Tibial nerve (tissue), 4 donors: ENCODE results near the gene CEBPG.

Source experiments
- CTCF ChIP-seq, 5 experiments: fragments of 200-600 bp in 3 of 5; fragments of 450-650 bp in 2 of 5; sonication (generic) in 3 of 5; IDR thresholded peaks; one replicate each; pipeline ENCODE4 v1.5.1; 2016 to 2019; ENCODE audit warnings: antibody characterized with exemption in 5 of 5, mild to moderate bottlenecking in 3 of 5, moderate library complexity in 2 of 5
- EP300 ChIP-seq, 2 donors: sonication (generic); formaldehyde crosslinking; IDR thresholded peaks; one replicate each; pipeline ENCODE4 v1.6.1; 2017; ENCODE audit warnings: antibody characterized with exemption in 2 of 2, mild to moderate bottlenecking in 1 of 2
- POLR2A ChIP-seq, 2 donors: fragments of 450-650 bp; IDR thresholded peaks; one replicate each; pipeline ENCODE4 v1.6.1; 2017; ENCODE audit warnings: antibody characterized with exemption in 2 of 2, mild to moderate bottlenecking in 2 of 2, moderate library complexity in 2 of 2

- no peak for TF ChIP-seq POLR2A (IDR thresholded peaks at IDR 0.05)
- no peak for TF ChIP-seq CTCF (IDR thresholded peaks at IDR 0.05)
- TF ChIP-seq EP300 (IDR thresholded peaks at IDR 0.05), result no peak
Measured at GRCh38 chr19:33382982-33383381, 9.5 kb downstream of the CEBPG start.
